ENCODE results near the gene SNAI3.
"Not testable (repeated sequence)": the region's sequence is repeated elsewhere in the genome, so short reads cannot be mapped to it uniquely, and the experiment has no call there.

Gene SNAI3

GRCh38 chr16:88690341-88691128 is 4.2 kb upstream of the SNAI3 start:
- no peak for FAIRE-seq

GRCh38 chr16:88688013-88688778 is 1.9 kb upstream of the SNAI3 start:
- no peak for FAIRE-seq

- FAIRE-seq: no peak
These were observed 1.3 kb upstream of the SNAI3 start for GRCh38 chr16:88687676-88688012.

- no peak for FAIRE-seq
These were observed 908 bp upstream of the SNAI3 start for GRCh38 chr16:88687254-88687576.

- FAIRE-seq: no peak
These were observed 257 bp downstream of the SNAI3 start for GRCh38 chr16:88686062-88686438.

GRCh38 chr16:88685156-88686061 is 898 bp downstream of the SNAI3 start:
- no peak for FAIRE-seq

- no peak for FAIRE-seq
These were observed 1.6 kb downstream of the SNAI3 start for GRCh38 chr16:88684569-88685155.

- FAIRE-seq: no peak
These were observed 4.4 kb downstream of the SNAI3 start for GRCh38 chr16:88681709-88682451.

- no peak for FAIRE-seq
These were observed 5.1 kb downstream of the SNAI3 start for GRCh38 chr16:88681084-88681680.

- FAIRE-seq: no peak
These were observed 5.7 kb downstream of the SNAI3 start for GRCh38 chr16:88680554-88681083.

- no peak for FAIRE-seq
These were observed 7.9 kb downstream of the SNAI3 start for GRCh38 chr16:88678224-88678979.

- FAIRE-seq: no peak
These were observed 8.6 kb downstream of the SNAI3 start for GRCh38 chr16:88677721-88678120.

- FAIRE-seq: no peak
These were observed 9.6 kb downstream of the SNAI3 start for GRCh38 chr16:88676502-88677242.

- FAIRE-seq: no peak
These were observed 12.5 kb downstream of the SNAI3 start for GRCh38 chr16:88673716-88674379.

GRCh38 chr16:88672776-88673175 is 13.5 kb downstream of the SNAI3 start:
- no peak for FAIRE-seq

GRCh38 chr16:88671806-88672205 is 14.5 kb downstream of the SNAI3 start:
- no peak for FAIRE-seq

GRCh38 chr16:88669980-88670379 is 16.3 kb downstream of the SNAI3 start:
- FAIRE-seq: no peak

- FAIRE-seq: not testable (repeated sequence)
These were observed 16.8 kb downstream of the SNAI3 start for GRCh38 chr16:88669493-88669892.

- no peak for FAIRE-seq
These were observed 18.8 kb downstream of the SNAI3 start for GRCh38 chr16:88667461-88667860.

GRCh38 chr16:88665570-88665969 is 20.7 kb downstream of the SNAI3 start:
- FAIRE-seq: no peak
